ENCODE data around the gene CLDN19. TPM values are rescaled to one million over a fixed set of nuclear protein-coding genes. Genes with fewer than 3 reads are reported as not detected.
"Not testable (repeated sequence)": the region's sequence is repeated elsewhere in the genome, so short reads cannot be mapped to it uniquely, and the experiment has no call there.

CLDN19 gene
- total RNA-seq, 1 donor from 2014 or later: not detected

- peak; percentile 82 for DNase-seq (ENCODE audit: low spot score)
Measured at GRCh38 chr1:42740851-42741580, 980 bp upstream of the CLDN19 start.

GRCh38 chr1:42738678-42739226 lies 1.3 kb downstream of the CLDN19 start:
- peak; percentile 85 for DNase-seq (ENCODE audit: low spot score)

GRCh38 chr1:42737986-42738677 lies 1.9 kb downstream of the CLDN19 start:
- DNase-seq (ENCODE audit: low spot score): peak; percentile 82

- DNase-seq (ENCODE audit: low spot score): peak; percentile 77
Measured at GRCh38 chr1:42737257-42737656, 2.8 kb downstream of the CLDN19 start.

GRCh38 chr1:42736571-42737200 lies 3.4 kb downstream of the CLDN19 start:
- peak; percentile 47 for DNase-seq (ENCODE audit: low spot score)

- peak; percentile 81 for DNase-seq (ENCODE audit: low spot score)
Measured at GRCh38 chr1:42736152-42736551, 3.9 kb downstream of the CLDN19 start.

GRCh38 chr1:42735477-42736105 lies 4.4 kb downstream of the CLDN19 start:
- peak; percentile 75 for DNase-seq (ENCODE audit: low spot score)

- DNase-seq (ENCODE audit: low spot score): peak; percentile 75
Measured at GRCh38 chr1:42735056-42735455, 5.0 kb downstream of the CLDN19 start.

GRCh38 chr1:42734201-42735035 lies 5.6 kb downstream of the CLDN19 start:
- DNase-seq (ENCODE audit: low spot score): peak; percentile 80

GRCh38 chr1:42733415-42734200 lies 6.4 kb downstream of the CLDN19 start:
- DNase-seq (ENCODE audit: low spot score): peak; percentile 30

GRCh38 chr1:42732126-42732680 lies 7.8 kb downstream of the CLDN19 start:
- peak; percentile 59 for DNase-seq (ENCODE audit: low spot score)

- no peak for DNase-seq (ENCODE audit: low spot score)
Measured at GRCh38 chr1:42731585-42731984, 8.5 kb downstream of the CLDN19 start.

GRCh38 chr1:42730988-42731387 lies 9.0 kb downstream of the CLDN19 start:
- DNase-seq (ENCODE audit: low spot score): no peak

- no peak for DNase-seq (ENCODE audit: low spot score)
Measured at GRCh38 chr1:42730002-42730401, 10.0 kb downstream of the CLDN19 start.

- peak; percentile 14 for DNase-seq (ENCODE audit: low spot score)
Measured at GRCh38 chr1:42725820-42726219, 14.2 kb downstream of the CLDN19 start.

GRCh38 chr1:42723511-42723910 lies 16.5 kb downstream of the CLDN19 start:
- DNase-seq (ENCODE audit: low spot score): peak; percentile 33

- DNase-seq (ENCODE audit: low spot score): not testable (repeated sequence)
Measured at GRCh38 chr1:42722403-42722802, 17.6 kb downstream of the CLDN19 start.

GRCh38 chr1:42721926-42722325 lies 18.1 kb downstream of the CLDN19 start:
- DNase-seq (ENCODE audit: low spot score): no peak

- DNase-seq (ENCODE audit: low spot score): no peak
Measured at GRCh38 chr1:42720868-42721267, 19.2 kb downstream of the CLDN19 start.

All from mesenteric fat pad (tissue), 1 donor.